Subcutaneous abdominal adipose tissue (tissue), 5 donors: Measurements from ENCODE around the gene SOX30.
A peak's percentile ranks its signal among the peaks of the same experiment; 100 is the strongest.
"Not testable (repeated sequence)": the region's sequence is repeated elsewhere in the genome, so short reads cannot be mapped to it uniquely, and the experiment has no call there.

Source experiments
- H3K27ac ChIP-seq: one replicate; pipeline ENCODE4 v1.7.0; 2013; ENCODE audit warnings: low read depth, mild to moderate bottlenecking, inconsistent platforms, low read length, moderate library complexity
- H3K27me3 ChIP-seq, 5 donors: one replicate each; pipeline ENCODE4 v1.7.0; 2013; ENCODE audit warnings: low read length in 5 of 5, inconsistent platforms in 1 of 5; ENCODE audit not compliant: control insufficient read depth in 5 of 5, insufficient read depth in 4 of 5
- H3K36me3 ChIP-seq, 5 donors: one replicate each; pipeline ENCODE4 v1.7.0; 2013; ENCODE audit warnings: low read length in 5 of 5; ENCODE audit not compliant: control insufficient read depth in 5 of 5, insufficient read depth in 5 of 5
- H3K4me1 ChIP-seq, 5 donors: one replicate each; pipeline ENCODE4 v1.7.0; 2013; ENCODE audit warnings: low read length in 5 of 5, mild to moderate bottlenecking in 3 of 5, moderate library complexity in 1 of 5; ENCODE audit not compliant: control insufficient read depth in 5 of 5, insufficient read depth in 5 of 5
- H3K4me3 ChIP-seq, 5 donors: one replicate each; pipeline ENCODE4 v1.7.0; 2013; ENCODE audit warnings: low read length in 5 of 5, low read depth in 1 of 5
- H3K9ac ChIP-seq, 5 donors: one replicate each; pipeline ENCODE4 v1.7.0; 2013; ENCODE audit warnings: low read length in 5 of 5, mild to moderate bottlenecking in 4 of 5, moderate library complexity in 3 of 5
- H3K9me3 ChIP-seq, 5 donors: one replicate each; pipeline ENCODE4 v1.7.0; 2013; ENCODE audit warnings: low read length in 5 of 5; ENCODE audit not compliant: control insufficient read depth in 5 of 5
- donor health status: healthy.
- donor health status: healthy.
- donor health status: healthy.
- donor health status: healthy.
- donor health status: healthy.

Gene SOX30

DNA sequence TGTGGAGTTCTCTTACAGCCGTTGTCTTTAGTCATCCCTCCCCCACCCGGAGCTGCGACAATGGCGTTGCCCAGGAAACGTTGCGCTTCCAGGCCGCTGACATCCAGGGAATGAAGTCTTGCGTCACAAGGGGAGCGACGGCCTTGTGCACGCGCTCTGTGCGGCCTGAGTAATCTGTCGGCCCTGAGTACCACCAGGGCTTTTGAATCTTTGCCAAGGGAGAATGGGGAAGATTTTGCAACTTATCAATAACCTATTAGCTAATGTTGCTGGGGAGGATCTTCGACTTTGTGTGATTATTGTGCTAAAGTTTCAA is at the start of gene SOX30:
Gene SOX30 (minus strand): TSS at position 62 of the 316 bp plus-strand sequence. CDS start 360 bp downstream, outside the sequence.
- peak within 1 kb of the TSS in 3 of 5 donors; percentile 14 to 73 (median 32) for H3K9ac ChIP-seq
- peak within 1 kb of the TSS; percentile 47 to 85 (median 66) for H3K4me3 ChIP-seq
- H3K27ac ChIP-seq: no peak within 1 kb of the TSS
- H3K27me3 ChIP-seq: peaks cover 0 to 2% (median 0%) of the 10 kb centered on the region in 5 donors
- peaks cover 0 to 11% (median 10%) of the 10 kb centered on the region in 5 donors for H3K4me1 ChIP-seq
- H3K36me3 ChIP-seq: no peaks in the 10 kb centered on the region
- peaks cover 0 to 5% (median under 1%) of the 10 kb centered on the region in 5 donors for H3K9me3 ChIP-seq

GRCh38 chr5:157698674-157699073 is 46.4 kb upstream of the SOX30 start:
- H3K9me3 ChIP-seq, H3K36me3 ChIP-seq, H3K4me3 ChIP-seq, H3K27ac ChIP-seq, H3K4me1 ChIP-seq, H3K27me3 ChIP-seq, H3K9ac ChIP-seq: not testable (repeated sequence)

GRCh38 chr5:157696154-157696553 is 43.9 kb upstream of the SOX30 start:
- not testable (repeated sequence) for H3K27me3 ChIP-seq, H3K4me1 ChIP-seq, H3K9me3 ChIP-seq, H3K4me3 ChIP-seq, H3K9ac ChIP-seq, H3K36me3 ChIP-seq, H3K27ac ChIP-seq

- not testable (repeated sequence) for H3K4me3 ChIP-seq, H3K27ac ChIP-seq, H3K9me3 ChIP-seq, H3K4me1 ChIP-seq, H3K27me3 ChIP-seq, H3K36me3 ChIP-seq, H3K9ac ChIP-seq
Measured at GRCh38 chr5:157693816-157694215, 41.6 kb upstream of the SOX30 start.

DNA sequence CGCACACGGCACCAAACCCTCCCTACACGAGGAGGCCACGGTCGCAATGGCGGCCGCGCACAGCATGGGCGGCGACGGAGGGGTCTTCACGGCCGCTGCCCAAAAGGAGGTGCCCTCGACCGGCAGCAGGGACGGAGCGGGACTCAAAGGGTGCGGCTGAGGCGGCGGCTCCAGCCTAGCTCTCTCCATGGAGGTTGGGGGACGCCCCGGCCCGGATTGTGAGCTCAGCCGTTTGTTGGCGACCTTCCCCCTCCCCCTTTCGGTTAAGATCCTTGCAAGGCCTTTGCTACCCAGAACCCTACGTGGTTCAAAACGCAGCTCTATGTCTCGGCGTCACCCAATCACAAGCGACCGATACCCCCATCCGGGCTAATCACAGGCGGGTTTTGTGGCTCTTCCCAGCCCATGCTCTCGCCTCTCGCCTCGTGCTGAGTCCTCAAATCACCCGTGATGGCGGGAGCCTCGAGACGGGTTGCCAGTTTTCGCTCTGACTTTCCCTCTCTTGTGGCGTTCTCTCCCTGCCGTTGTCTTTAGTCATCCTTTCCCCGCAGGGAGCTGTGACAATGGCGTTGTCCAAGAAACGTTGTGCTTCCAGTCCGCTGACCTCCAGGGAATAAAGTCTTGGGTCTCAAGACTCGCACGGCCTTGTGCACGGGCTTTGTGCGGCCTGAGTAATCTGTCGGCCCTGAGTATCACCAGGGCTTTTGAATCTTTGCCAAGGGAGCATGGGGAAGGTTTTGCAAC is 38.6 kb upstream of the SOX30 start:
- Histone ChIP-seq H3K27ac (no peak overlapping the region), H3K4me3 (peak overlapping the region in 2 of 5 donors; percentile 33 to 45)

GRCh38 chr5:157689942-157690689 is 37.9 kb upstream of the SOX30 start:
- H3K27ac ChIP-seq: no peak overlapping the region
- peaks cover 0 to 2% (median 0%) of the 10 kb centered on the region in 5 donors for H3K27me3 ChIP-seq
- peak overlapping the region in 2 of 5 donors; percentile 33 to 45 for H3K4me3 ChIP-seq
- peaks cover 0 to 9% (median 0%) of the 10 kb centered on the region in 5 donors for H3K4me1 ChIP-seq
- H3K9ac ChIP-seq: no peak overlapping the region
- peaks cover 0 to 5% (median 0%) of the 10 kb centered on the region in 5 donors for H3K9me3 ChIP-seq
- no peaks in the 10 kb centered on the region for H3K36me3 ChIP-seq

More for the DNA sequence above, 38.6 kb upstream of the SOX30 start:
- Histone ChIP-seq H3K9me3 (peaks cover 0 to 5% (median 0%) of the 10 kb centered on the region in 5 donors), H3K4me1 (peaks cover 0 to 9% (median 0%) of the 10 kb centered on the region in 5 donors), H3K9ac (no peak overlapping the region), H3K27me3 (peaks cover 0 to 2% (median 0%) of the 10 kb centered on the region in 5 donors), H3K36me3 (no peaks in the 10 kb centered on the region)

- Histone ChIP-seq H3K27ac (no peak overlapping the region), H3K9me3 (peaks cover 0 to 5% (median 0%) of the 10 kb centered on the region in 5 donors), H3K36me3 (no peaks in the 10 kb centered on the region), H3K27me3 (peaks cover 0 to 2% (median 0%) of the 10 kb centered on the region in 5 donors), H3K4me3 (no peak overlapping the region), H3K9ac (no peak overlapping the region), H3K4me1 (peaks cover 0 to 9% (median 0%) of the 10 kb centered on the region in 5 donors)
Measured at GRCh38 chr5:157687198-157687554, 34.9 kb upstream of the SOX30 start.

DNA sequence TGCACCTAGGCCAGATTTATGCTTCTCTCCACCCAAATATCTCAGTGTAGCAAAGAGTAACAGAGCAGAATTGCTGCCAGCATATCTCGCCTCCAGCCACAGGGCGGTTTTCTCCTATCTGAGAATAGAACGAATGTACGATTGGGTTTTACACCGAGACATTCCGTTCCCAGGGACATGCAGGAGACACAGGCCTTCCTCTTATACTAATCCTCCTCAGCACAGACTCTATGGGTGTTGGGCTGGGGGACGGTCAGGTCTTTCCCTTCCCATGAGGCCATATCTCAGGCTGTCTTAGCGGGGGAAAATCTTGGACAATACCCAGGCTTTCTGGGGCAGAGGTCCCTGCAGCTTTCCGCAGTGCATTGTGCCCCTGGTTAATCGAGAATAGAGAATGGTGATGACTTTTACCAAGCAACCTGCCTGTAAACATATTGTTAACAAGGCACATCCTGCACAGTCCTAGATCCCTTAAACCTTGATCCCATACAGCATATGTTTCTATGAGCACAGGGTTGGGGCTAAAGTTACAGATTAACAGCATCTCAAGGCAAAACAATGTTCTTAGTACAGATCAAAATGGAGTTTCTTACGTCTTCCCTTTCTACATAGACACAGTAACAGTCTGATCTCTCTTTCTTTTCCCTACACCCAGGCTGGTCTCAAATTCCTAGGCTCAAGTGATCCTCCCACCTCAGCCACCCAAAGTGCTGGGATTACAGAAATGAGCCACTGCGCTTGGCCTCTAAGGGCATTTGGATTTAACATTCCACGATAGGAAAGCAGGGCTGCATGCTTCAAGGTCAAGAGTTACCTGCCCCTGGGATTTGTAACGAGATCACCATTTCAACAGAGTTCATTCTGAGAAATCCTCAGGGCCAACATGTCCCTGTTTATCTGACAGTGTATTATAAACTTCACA is 34.3 kb upstream of the SOX30 start:
- not testable (repeated sequence) for H3K27ac ChIP-seq, H3K9me3 ChIP-seq, H3K4me1 ChIP-seq, H3K36me3 ChIP-seq, H3K27me3 ChIP-seq, H3K9ac ChIP-seq, H3K4me3 ChIP-seq

GRCh38 chr5:157682257-157682656 is 30.0 kb upstream of the SOX30 start:
- Histone ChIP-seq H3K4me3 (no peak overlapping the region), H3K27ac (no peak overlapping the region), H3K27me3 (no peaks in the 10 kb centered on the region), H3K36me3 (no peaks in the 10 kb centered on the region), H3K9ac (no peak overlapping the region), H3K9me3 (no peaks in the 10 kb centered on the region), H3K4me1 (peaks cover 0 to 5% (median 0%) of the 10 kb centered on the region in 5 donors)
